Colon (tissue), 2 donors: Measurements from ENCODE around the gene CCNL1.
"Not testable (repeated sequence)": the region's sequence is repeated elsewhere in the genome, so short reads cannot be mapped to it uniquely, and the experiment has no call there.

ENCODE experiments used
- FAIRE-seq: peaks from 2 replicates; lab custom pipeline; 2012; peaks lifted over from hg19 to GRCh38; lab: Jason Lieb, UNC
- donor health status: control.
- donor health status: control.

CCNL1 gene

DNA sequence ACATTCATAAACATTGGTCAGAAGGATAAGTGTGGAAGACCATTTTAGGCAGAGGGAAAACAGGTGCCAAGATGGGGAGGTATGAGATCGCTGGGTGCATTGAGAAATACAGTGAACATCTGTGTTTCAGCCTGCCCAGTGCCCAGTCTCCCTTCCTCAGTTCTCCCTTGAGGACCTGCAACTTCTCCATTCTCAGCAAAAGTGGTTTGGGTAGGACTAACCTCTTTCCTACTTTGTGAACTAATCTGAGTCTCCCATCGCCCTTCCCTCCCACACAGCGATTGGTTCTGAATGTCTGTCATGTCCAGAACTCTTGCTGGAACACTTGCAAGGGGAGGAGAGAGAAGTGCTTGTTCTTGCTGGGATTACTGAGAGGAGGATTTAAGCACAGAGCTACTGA lies 10.9 kb upstream of the CCNL1 start:
- no peak for FAIRE-seq

DNA sequence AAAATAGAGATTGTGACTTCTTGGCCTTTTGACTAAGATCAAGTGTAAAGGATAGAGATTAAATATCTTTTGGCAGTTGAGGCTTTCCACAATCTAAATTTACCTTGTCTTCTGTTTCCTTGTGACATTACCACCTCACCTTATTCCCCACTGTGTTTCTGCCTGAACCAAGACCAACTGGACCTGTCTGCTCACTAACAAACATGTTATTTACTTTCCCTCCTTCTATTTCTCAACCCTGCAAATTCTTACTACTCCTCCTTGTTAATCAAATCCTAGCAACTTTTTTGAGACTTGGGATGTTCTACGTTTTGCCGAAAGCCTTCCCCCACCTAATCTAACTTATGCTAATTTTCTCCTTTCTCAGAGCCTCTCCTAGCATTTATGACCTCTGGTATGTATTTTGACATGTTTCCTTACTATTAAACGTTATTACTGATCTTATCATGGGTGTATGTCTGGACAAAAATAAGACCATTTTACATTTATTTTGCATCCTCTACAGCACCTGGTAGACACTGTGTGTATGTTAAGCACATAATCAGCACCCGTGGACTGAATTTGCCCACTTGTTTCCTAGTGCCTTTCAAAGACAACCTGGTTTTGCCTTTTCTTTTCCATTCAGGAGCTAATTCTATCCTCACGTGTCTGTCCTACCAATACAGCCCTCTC lies 7.6 kb upstream of the CCNL1 start:
- FAIRE-seq: no peak

DNA sequence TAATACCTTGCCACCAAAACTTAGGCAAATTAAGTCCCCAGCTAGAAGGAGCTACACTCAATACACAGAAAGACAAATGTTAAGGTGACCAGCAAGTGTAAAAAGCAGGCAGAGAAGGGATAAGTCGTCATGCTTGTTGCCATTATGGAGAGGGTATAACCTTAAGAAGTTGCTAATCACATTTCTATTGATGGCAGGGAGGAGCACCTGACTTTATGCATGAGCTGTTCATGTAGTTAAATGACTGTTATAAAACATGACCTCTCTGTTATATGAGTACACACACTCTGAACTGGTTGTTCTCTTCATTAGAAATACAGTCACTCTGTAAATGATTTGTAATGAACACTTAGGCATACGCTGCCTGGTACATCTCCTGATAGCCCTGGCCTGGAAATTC lies 6.6 kb upstream of the CCNL1 start:
- FAIRE-seq: no peak

DNA sequence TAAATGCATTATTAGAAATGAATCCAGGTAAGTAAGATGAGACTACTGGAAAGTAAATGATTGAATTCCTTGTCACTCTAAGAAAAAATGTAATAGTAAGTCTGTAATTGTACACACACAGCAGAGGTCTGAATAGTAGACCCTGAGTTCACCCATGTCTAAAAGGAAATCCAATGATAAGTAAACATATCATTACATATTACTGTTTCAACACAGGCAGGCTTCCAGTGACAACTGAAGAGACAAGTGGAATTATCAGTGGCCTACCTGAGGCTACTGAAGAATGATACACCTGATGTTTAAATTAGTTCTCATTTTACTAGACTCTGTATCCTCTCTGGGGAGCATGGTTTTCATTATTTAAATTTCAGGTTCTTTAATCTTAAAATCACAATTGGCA lies 6.2 kb upstream of the CCNL1 start:
- no peak for FAIRE-seq

DNA sequence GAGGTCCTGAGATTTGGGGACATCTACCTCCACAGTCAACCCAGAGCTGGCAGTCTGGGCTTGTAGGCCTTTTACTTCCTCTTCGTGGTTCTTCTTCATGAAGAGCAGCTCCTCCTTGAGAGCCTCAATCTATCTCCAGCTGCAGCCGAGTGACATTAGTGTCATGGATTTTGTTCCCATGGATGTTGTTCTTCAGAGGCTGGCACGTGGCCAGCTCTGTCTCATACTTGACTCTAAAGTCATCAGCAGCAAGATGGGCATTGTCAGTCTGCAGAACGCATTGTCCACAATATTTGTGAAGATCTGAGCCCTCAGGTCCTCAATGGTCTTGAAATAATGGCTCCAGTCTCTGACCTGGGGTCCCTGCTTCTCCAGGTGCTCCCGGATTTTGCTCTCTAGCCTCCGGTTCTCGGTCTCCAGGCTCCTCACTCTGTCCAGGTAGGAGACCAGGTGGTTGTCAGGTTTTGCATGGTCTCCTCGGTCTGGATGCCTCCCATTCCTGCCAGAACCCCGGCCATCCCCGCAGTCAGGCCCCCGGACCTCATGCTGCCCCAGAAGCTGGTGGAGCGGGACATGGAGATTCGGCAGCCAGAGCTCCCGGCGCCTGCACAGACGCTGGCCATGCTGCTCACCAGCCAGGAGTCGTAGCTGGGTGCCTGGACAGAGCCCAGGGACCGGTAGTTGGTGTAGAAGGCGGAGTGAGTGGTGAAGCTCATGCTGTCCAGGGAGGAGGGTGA lies 3.4 kb upstream of the CCNL1 start:
- FAIRE-seq: no peak

DNA sequence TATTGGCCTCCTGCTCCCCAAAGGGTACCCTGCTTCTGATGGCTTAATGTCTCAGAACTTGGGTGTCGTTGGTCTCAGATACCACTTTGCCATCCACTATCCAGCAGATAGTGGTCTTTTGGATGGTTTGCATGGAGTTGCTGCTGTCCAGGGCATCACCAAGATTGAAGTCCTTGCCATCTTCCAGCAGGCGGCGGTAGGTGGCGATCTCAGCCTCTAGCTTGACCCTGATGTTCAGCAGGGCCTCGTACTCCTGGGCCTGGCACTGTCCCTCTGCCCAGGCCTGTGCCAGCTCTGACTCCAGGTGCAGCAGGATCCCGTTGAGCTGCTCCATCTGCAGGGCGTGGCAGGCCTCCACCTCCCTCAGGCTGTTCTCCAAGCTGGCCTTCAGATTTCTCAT lies 2.7 kb upstream of the CCNL1 start:
- FAIRE-seq: not testable (repeated sequence)

DNA sequence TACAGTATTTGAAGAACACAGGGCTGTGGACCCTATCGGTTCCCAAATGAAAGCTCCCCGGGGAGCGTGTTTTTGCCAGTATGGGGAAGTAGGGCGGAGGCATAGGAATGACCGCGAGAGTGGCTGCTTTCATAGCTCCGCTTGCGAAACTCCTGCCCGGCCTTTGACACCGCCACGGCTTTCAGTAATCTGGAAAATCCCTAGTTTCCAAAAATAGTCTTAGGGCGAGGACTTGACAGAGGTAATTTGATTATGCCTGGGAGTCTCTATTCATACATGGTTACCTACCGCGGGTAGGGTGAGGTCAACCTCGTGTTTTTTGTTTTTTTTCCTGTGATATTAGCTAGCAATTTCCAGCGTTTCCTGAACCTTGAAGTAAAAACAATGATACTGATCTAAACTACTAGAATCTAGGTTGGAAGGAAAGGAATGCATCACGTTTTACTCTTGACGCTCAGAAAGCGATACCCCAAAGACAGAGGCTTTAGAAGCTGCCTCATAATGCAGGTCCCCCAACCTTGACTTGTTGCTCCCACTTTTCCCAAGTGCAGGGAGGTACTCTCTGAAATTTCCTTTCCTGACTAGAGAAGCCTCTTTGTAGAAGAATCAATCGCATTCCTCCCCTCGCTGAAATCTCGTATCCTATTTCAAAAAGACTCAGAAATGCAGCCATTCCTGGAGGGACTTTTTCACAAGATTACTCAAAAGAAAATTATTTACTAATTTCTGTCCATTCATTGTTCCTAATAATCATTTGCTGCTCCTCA lies 894 bp upstream of the CCNL1 start:
- FAIRE-seq: no peak

DNA sequence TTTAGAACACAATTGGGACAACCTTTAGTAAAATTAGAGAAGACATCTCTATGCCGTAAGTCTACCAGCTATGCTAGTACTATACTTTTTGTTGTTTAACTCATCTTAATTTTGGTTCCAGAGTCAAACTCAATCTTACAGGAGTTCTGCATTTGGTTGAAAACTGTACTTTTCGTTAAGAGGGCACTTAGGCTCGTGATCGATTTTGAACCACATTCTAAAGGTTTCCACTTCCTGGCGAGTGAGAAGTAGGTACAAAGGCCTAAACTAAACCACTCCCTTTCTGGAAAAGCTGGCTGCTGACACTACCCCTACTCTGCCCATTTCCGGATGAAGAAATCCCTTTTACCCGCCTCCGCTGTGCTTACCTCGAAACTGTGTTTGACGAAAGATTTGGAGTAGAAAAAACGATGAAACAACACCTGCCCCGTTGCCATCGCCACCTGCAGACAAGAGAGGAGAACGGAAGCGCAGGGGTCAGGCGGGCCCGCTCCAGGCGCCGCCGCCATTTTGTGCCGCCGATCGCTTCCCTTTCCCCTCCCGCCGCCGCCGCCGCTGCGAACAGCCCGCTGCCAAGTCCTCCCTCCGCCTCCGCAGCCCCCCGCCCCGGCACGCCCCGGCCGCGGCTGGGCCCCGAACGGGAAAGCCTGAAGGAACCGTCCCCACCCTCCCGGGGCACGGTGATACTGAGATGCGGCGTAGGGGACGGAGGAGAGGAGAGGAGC lies 748 bp downstream of the CCNL1 start:
- FAIRE-seq: no peak

DNA sequence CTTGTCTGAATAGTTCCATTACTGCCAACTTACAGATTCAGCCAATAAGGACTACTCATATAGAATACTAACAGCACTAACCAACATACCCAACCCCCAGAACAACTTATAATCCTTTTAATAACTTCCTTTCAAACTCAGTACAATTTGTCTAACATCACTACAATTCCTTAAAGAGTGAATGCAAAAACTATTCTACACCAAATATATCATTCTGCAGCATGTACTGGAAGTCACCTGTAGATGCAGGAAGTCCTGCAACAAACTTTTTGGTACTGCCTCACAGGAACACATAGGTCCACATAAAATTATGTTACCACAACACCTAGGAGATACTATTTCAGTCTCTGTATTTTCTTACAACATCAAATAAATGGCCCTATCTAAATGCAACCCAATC lies 2.1 kb downstream of the CCNL1 start:
- no peak for FAIRE-seq

DNA sequence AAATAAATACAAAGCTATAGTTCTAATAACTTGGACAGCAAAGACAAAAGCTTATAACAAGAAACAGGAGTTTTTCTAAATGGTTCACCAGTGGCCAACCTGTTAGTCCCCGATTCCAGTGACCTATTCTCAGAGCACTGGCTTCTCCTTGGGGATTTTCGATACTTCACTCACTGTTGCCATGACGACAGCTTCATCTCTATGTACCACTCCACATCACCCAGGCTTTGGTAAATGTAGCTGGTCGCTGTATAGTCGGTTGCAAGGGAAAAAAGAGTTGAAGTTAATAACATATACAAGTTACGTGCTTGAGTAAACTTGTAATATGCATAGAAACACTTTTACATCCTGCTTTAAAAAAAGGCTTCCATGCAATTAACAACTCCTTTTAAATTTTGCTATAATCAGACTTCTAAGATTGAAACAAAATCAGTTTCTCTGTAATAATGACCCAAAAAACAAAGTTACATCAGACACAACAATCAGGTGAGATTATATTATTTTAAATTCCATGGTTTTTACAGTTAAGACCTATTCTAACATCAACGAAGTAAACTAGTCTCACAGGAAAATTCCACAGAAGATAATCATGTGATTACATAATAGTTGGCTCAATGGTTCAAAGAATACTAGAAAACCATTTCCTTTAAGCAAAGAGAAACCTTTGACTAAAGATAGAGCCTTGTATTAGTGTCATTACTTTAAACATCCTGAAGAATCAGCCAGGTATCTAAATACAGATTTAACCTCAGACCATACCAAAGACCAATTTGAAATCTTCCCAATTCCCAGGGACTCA lies 2.9 kb downstream of the CCNL1 start:
- no peak for FAIRE-seq

DNA sequence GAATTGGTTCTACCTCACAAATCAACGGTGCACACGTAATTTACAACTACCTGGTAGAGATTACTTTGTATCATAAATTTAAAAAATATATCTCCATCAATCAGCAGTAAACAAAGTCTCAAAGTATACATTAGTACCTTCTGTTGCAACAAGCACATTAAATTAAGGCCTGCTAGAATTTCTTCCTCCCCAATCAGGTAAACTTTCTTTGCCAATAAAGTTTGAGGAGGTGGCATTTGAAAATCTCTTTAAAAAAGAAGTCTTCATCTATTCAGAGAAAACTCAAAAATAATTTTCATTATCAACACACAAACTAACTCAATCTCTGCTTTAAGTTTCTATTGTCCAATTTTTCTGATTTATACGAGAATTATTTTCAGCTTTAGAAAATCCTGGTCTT lies 4.4 kb downstream of the CCNL1 start:
- FAIRE-seq: no peak

DNA sequence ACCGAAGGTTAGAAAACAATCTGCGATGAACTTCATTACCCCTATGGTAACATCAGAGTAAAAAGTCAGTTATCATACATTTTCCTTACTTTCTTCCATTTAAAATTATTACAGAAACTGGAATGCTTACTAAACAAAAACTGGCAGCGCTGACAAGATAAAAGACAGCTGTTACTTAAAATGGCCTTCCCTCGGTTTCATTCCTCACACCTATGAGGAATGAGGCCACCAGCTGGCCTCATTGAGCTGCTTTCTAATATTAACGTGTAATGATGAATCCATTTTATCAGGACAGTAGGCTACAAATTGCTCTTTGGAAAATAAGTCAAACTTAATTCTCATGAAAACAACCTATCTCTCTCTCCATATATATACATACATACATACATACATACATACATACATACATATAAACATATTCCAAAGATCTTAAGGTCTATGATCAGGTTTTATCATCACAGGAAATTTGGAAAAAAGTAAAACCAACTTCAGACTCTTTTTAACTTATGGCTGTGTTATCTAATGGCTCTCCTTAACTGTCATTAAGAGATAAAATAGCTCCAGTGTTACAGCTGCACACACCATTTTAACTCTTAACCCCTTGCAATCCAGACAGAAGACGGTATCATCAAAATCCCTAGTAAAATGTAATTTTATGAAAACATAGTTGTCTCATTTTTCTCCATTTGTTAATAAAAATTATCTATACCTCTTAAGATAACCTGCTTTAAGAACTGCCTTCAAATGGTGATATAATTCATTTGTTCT lies 5.2 kb downstream of the CCNL1 start:
- no peak for FAIRE-seq

DNA sequence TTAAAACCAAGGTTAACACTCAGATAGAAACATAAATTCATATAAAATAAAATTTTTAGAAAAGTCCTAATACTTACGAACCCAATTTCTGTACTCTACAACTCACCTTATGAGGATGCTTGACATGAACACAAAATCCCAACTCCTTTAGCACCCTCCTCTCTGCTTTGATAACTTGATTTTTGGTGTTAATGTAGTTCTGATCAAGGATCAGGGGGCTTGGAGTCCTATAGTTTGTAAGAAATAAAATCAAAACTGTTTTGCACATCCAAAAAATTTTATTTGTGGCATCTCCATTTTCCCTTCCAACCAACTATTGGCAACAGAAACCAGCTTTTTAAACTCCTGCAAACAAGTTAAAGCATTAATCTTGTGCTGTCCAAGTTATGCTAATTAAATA lies 7.0 kb downstream of the CCNL1 start:
- no peak for FAIRE-seq

DNA sequence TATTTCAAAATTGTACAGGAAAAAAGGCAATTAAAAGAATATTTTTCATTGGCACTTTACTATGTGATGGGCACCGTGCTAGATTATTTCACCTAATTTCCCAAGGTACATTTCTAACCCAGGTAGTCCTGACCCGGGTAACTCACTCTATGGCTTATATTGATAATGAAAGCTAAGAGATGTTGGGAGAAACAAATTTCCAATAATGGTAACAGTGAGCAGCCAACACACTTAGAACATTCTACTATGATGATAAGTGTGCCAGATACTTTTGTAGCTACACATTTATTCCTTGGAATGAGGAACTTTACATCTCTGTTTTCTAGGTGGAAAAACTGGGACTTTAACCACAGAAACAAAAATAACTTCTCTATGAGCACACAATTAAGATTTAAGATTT lies 7.5 kb downstream of the CCNL1 start:
- no peak for FAIRE-seq

DNA sequence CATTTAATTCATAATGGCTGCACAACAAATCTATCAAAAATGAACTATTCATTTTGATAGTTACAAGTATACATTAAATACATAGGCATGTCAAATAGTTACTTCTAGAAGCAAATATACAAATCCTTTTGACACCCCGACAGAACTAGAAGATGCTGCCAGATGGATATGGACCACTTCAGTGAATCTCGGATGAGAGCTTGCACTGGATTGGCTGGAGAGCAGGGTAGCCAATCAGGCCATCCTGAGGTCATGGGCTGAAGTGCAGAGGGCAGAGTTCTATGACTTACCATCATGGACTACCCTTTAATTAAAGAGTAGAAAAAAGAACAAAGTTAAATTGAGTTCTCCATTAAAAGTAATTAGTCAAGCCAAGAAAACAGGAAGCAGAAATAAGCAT lies 8.3 kb downstream of the CCNL1 start:
- no peak for FAIRE-seq

DNA sequence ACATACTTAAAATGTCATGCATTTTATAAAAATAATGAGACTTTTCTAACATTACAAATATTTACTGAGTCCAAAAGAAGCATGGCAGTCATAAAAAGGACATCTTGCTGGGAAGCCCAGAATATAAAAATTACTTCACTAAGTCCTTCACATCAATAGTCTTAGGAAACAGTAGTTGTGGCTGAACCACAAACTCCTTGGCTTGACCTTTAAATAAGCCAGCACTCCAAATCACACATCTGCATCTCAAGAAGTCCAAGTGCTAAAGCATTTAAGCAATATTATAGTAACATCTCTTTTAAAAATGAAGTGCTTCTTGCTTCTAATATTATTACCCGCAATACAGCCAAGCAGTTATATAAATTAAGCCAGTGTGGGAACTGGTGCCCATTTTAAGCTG lies 8.8 kb downstream of the CCNL1 start:
- no peak for FAIRE-seq

DNA sequence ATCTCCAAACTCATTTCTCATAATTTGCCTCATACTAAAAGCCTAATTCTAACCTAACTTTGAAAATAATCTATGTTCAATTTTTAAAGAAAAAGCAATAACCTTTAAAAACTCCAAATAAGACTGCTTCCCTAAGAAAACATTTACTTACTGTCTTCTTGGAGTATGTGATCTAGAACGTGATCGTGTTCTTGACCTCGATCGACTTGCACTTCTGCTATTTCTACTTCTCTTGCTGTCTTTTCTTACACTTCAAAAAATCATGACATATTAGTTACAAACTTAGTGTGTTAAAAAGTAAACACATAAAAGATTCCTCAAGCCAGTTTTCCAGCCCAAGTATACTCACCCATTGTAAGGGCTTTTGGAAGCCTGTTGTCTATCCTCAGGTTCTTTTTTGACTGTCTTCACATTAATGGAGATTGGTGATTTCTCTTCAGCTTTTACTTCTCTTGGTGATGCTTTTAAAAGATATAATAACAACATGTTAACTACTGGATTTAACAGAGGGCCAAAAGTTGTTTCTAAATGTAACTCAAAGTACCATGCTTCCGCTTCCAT lies 10.7 kb downstream of the CCNL1 start:
- no peak for FAIRE-seq

DNA sequence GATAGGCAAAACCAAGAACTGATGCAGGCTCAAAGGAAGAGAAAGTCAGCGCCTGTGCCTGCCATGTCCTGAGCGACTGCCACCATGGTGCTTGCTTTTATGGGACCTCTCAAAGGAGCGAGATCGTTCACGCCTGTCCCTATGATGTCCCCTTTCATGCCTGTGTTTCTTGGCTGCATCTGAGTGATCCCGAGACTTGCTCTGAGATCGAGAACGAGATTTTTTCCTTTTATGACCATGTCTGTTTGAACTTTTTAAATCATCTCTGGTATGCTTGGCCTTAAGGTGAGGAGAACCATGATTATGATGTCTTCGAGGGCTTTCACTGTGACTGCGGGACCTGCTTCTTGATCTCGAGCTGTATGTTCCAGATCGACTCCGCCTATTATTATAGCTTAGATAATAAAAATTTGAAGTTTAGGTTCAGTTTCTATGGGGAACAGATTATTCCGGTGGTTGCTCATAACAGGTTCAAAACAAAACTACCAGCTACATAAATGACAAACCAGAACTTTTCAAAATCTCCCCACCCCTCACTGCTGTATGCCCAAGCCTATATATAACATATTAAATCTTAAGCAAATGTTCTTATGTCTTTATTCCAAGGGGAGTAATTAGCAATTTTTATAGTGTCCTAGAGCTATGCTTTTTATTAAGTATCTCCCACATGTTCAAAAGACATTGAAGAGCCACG lies 11.6 kb downstream of the CCNL1 start:
- no peak for FAIRE-seq

DNA sequence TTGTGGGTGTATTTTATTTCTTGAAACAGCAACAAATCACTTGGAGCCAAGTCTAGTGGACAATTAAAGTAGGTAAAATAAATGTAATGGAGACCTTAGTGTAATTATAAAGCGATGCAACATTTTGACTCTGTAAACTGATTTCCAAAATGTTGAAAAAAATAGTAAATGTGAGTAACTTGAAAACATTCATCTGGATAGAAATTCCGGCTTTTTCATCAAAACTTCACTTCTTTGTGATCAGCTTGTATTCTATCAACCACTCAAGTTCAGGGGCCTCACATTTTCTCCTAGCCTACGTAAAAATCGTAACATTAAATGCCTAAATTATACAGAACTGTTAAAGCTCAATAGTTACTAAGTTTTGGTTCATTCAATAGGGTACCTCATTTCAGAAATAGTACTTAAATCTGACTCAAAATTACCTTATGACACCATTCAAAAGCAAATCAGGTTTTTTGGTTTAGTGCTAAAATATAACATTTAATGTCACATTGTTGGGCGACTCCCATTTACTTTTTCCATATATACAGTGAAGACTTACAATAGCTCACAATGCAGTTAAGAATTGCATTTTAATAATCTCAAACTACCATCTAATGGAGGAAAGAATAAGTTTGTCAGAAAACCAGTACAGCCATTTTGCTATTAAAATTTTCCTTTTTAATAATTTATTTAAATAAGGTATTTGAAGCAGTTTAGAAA lies 12.7 kb downstream of the CCNL1 start:
- FAIRE-seq: no peak
